SK-N-SH (cell line): Measurements from ENCODE around the gene MEIS2. TPM values are rescaled to one million over a fixed set of nuclear protein-coding genes. Genes with fewer than 3 reads are reported as not detected.

Source experiments
- CTCF ChIA-PET: fragments of 300-600, 350-600 bp; formaldehyde crosslinking; extraction: SDS; loops from one replicate; lab custom pipeline; 2021; lab: Yijun Ruan, JAX
- POLR2A ChIA-PET: fragments of 350-600 bp; sonication (Branson Sonifier 250); formaldehyde crosslinking; extraction: SDS; loops from one replicate; lab custom pipeline; 2020; ENCODE audit warnings: antibody characterized with exemption, inconsistent platforms; lab: Yijun Ruan, JAX
- DNase-seq: peaks from one replicate; pipeline ENCODE4 v3.0.0; 2012
- H2AFZ ChIP-seq: fragments of 200-600 bp; sonication (generic); 2 replicates; pipeline ENCODE4 v1.8.1; 2016; ENCODE audit warnings: antibody characterized with exemption, mild to moderate bottlenecking, low read depth
- H3F3A ChIP-seq: fragments of 200-600 bp; sonication (generic); replicated peaks from 2 replicates; pipeline ENCODE3; 2016; ENCODE audit warnings: antibody characterized with exemption, mild to moderate bottlenecking; ENCODE audit not compliant: insufficient read depth
- H3K27ac ChIP-seq, 2 experiments: fragments of 200-500 bp in 1 of 2; fragments of 200-600 bp in 1 of 2; sonication (Bioruptor generic) in 1 of 2; sonication (generic), shearing (Covaris generic) in 1 of 2; 2 replicates each; pipeline versions ENCODE4 v1.5.1 to v1.6.1; 2014 to 2016; ENCODE audit warnings: low read depth in 2 of 2, inconsistent platforms in 1 of 2, low read length in 1 of 2, mild to moderate bottlenecking in 1 of 2, mixed read lengths in 1 of 2
- H3K27me3 ChIP-seq: fragments of 200-600 bp; sonication (generic), shearing (Covaris generic); 2 replicates; pipeline ENCODE4 v1.6.1; 2016; ENCODE audit warnings: mixed run types; ENCODE audit not compliant: insufficient read depth
- H3K36me3 ChIP-seq, 2 experiments: fragments of 200-500 bp in 1 of 2; fragments of 200-600 bp in 1 of 2; sonication (Bioruptor generic) in 1 of 2; sonication (generic) in 1 of 2; replicated peaks in 1 of 2; 2 replicates each; pipeline versions ENCODE3 to v1.5.1; 2014 to 2016; ENCODE audit warnings: low read length in 1 of 2, mild to moderate bottlenecking in 1 of 2; ENCODE audit not compliant: insufficient read depth in 2 of 2, control insufficient read depth in 1 of 2
- H3K4me1 ChIP-seq, 2 experiments: fragments of 200-500 bp in 1 of 2; fragments of 200-600 bp in 1 of 2; sonication (Bioruptor generic) in 1 of 2; sonication (generic), shearing (Covaris generic) in 1 of 2; 2 replicates each; pipeline versions ENCODE4 v1.5.1 to v1.6.1; 2014 to 2016; ENCODE audit warnings: low read depth in 1 of 2, low read length in 1 of 2, mixed run types in 1 of 2; ENCODE audit not compliant: insufficient read depth in 2 of 2, control insufficient read depth in 1 of 2
- H3K4me2 ChIP-seq: fragments of 200-600 bp; sonication (generic), shearing (Covaris generic); 2 replicates; pipeline ENCODE4 v1.6.1; 2017; ENCODE audit warnings: mixed run types
- H3K4me3 ChIP-seq, 2 experiments: fragments of 200-500 bp in 1 of 2; fragments of 200-600 bp in 1 of 2; sonication (Bioruptor generic) in 1 of 2; sonication (generic), shearing (Covaris generic) in 1 of 2; 2 replicates each; pipeline versions ENCODE4 v1.5.1 to v1.8.1; 2014 to 2016; ENCODE audit warnings: low read depth in 2 of 2, inconsistent platforms in 1 of 2, low read length in 1 of 2, mild to moderate bottlenecking in 1 of 2, mixed read lengths in 1 of 2, moderate library complexity in 1 of 2
- H3K79me2 ChIP-seq: fragments of 200-600 bp; sonication (generic); 2 replicates; pipeline ENCODE4 v1.8.1; 2017; ENCODE audit warnings: mild to moderate bottlenecking; ENCODE audit not compliant: insufficient read depth
- H3K9ac ChIP-seq: fragments of 200-600 bp; sonication (generic); 2 replicates; pipeline ENCODE4 v1.6.1; 2017; ENCODE audit warnings: mixed run types
- H3K9me2 ChIP-seq: fragments of 200-600 bp; sonication (generic); 2 replicates; pipeline ENCODE4 v1.6.1; 2017; ENCODE audit warnings: mixed run types
- H3K9me3 ChIP-seq: fragments of 200-600 bp; sonication (generic); 2 replicates; pipeline ENCODE4 v1.6.1; 2017; ENCODE audit warnings: mixed run types, mild to moderate bottlenecking, moderate library complexity
- H4K20me1 ChIP-seq: fragments of 200-600 bp; sonication (generic); 2 replicates; pipeline ENCODE4 v1.6.1; 2017; ENCODE audit warnings: mild to moderate bottlenecking, mixed run types; ENCODE audit not compliant: insufficient read depth
- FOSL2 ChIP-seq: IDR thresholded peaks from 2 replicates; pipeline ENCODE4 v1.4.0; 2012; ENCODE audit warnings: low read depth, mild to moderate bottlenecking, moderate library complexity, borderline replicate concordance
- FOXM1 ChIP-seq: IDR thresholded peaks from 2 replicates; pipeline ENCODE4 v1.4.0; 2012; ENCODE audit warnings: low read depth, mild to moderate bottlenecking
- GATA2 ChIP-seq: sonication (generic); formaldehyde crosslinking; IDR thresholded peaks from 2 replicates; pipeline ENCODE4 v1.5.0; 2020; ENCODE audit warnings: mild to moderate bottlenecking, missing genetic modification reagents
- JUND ChIP-seq: IDR thresholded peaks from 2 replicates; pipeline ENCODE4 v1.4.0; 2012
- MXI1 ChIP-seq: IDR thresholded peaks from 2 replicates; pipeline ENCODE4 v1.6.1; 2012; ENCODE audit warnings: mild to moderate bottlenecking, low read depth, low read length, improper control_type of control experiment
- NFIC ChIP-seq: IDR thresholded peaks from 2 replicates; pipeline ENCODE4 v1.4.0; 2012; ENCODE audit warnings: borderline replicate concordance
- NRF1 ChIP-seq: IDR thresholded peaks from 2 replicates; pipeline ENCODE4 v1.6.1; 2012; ENCODE audit warnings: low read depth, mild to moderate bottlenecking, low read length
- POLR2AphosphoS5 ChIP-seq: IDR thresholded peaks from 2 replicates; pipeline ENCODE4 v1.6.1; 2012; ENCODE audit warnings: low read depth, low read length
- RFX5 ChIP-seq: IDR thresholded peaks from 2 replicates; pipeline ENCODE4 v1.6.1; 2012; ENCODE audit warnings: mild to moderate bottlenecking, improper control_type of control experiment, low read length
- RXRA ChIP-seq: IDR thresholded peaks from 2 replicates; pipeline ENCODE4 v1.4.0; 2012; ENCODE audit warnings: low read depth, mild to moderate bottlenecking, borderline replicate concordance
- SIN3A ChIP-seq: IDR thresholded peaks from 2 replicates; pipeline ENCODE4 v1.6.1; 2012; ENCODE audit warnings: low read depth, mild to moderate bottlenecking, low read length, moderate library complexity, borderline replicate concordance
- SMC3 ChIP-seq: IDR thresholded peaks from 2 replicates; pipeline ENCODE4 v1.6.1; 2012; ENCODE audit warnings: low read depth, low read length, improper control_type of control experiment
- TAF1 ChIP-seq: IDR thresholded peaks from 2 replicates; pipeline ENCODE4 v1.6.1; 2012; ENCODE audit warnings: low read depth, mild to moderate bottlenecking, low read length, moderate library complexity, borderline replicate concordance
- TEAD4 ChIP-seq: IDR thresholded peaks from 2 replicates; pipeline ENCODE4 v1.4.0; 2012; ENCODE audit warnings: mild to moderate bottlenecking, borderline replicate concordance; ENCODE audit not compliant: insufficient read depth
- YY1 ChIP-seq: IDR thresholded peaks from 2 replicates; pipeline ENCODE4 v1.4.0; 2012; ENCODE audit warnings: low read depth, mild to moderate bottlenecking
- polyA plus RNA-seq, 3 experiments: library from polyadenylated mRNA; depleted of rRNA; stranded (reverse); fragments of >200 nt; gene quantifications; 2 replicates each; pipeline ENCODE4 v1.2.3, GENCODE V29; 2012
- TF ChIP-seq, protein P1 (sequence below): fragments of 150-350 bp; IDR thresholded peaks from 2 replicates; pipeline ENCODE4 v1.6.1; 2016; ENCODE audit warnings: mild to moderate bottlenecking, low read depth, low read length
- TF ChIP-seq, protein P2 (sequence below): IDR thresholded peaks from 2 replicates; pipeline ENCODE4; 2012
- TF ChIP-seq, protein P3 (sequence below): IDR thresholded peaks from 2 replicates; pipeline ENCODE4 v1.4.0; 2012; ENCODE audit warnings: low read depth, borderline replicate concordance
- TF ChIP-seq, protein P4 (sequence below): fragments of 150-350 bp; IDR thresholded peaks from 2 replicates; pipeline ENCODE4 v1.6.1; 2017; ENCODE audit warnings: antibody characterized with exemption, low read length, low read depth, borderline replicate concordance
- TF ChIP-seq, protein P5 (sequence below): IDR thresholded peaks from 2 replicates; pipeline ENCODE4 v1.6.1; 2012; ENCODE audit warnings: mild to moderate bottlenecking, low read depth, low read length, moderate library complexity

Gene MEIS2
- polyA plus RNA-seq, 1 of the 3 experiments (the other 2 are of a cell fraction): 146 TPM

DNA sequence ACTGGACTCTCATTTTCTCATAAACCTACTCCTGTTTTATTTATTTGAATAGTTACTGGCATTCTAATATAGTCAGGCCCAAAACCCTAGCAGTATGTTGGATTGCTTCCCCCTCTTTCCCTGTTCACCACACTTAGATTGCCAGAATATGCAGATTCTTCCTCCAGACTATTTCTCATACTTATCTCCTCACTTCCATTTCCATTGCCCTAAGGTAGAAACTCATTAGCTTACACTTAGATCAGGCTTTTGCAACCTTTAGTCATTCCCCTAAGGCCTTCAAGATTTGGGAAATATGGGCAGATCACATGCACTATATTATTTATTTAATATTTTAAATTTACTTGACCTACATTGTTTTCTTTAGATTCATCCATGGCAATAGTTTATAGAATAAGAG is 98.9 kb downstream of the MEIS2 start:
- H4K20me1 ChIP-seq: peaks cover 18% of the 10 kb centered on the region; the same call in 1 of the 2 replicates
- no peaks in the 10 kb centered on the region for H3K27me3 ChIP-seq
- H2AFZ ChIP-seq: no peak overlapping the region
- H3F3A ChIP-seq: peaks cover 3% of the 10 kb centered on the region
- no peak for TF ChIP-seq FOSL2
- no peak for TF ChIP-seq TEAD4
- TF ChIP-seq POLR2AphosphoS5: no peak
- no peak for TF ChIP-seq SIN3A
- no peak for TF ChIP-seq RXRA
- no peak for TF ChIP-seq MXI1
- TF ChIP-seq JUND: no peak
- TF ChIP-seq YY1: no peak
- TF ChIP-seq, protein P1, sequence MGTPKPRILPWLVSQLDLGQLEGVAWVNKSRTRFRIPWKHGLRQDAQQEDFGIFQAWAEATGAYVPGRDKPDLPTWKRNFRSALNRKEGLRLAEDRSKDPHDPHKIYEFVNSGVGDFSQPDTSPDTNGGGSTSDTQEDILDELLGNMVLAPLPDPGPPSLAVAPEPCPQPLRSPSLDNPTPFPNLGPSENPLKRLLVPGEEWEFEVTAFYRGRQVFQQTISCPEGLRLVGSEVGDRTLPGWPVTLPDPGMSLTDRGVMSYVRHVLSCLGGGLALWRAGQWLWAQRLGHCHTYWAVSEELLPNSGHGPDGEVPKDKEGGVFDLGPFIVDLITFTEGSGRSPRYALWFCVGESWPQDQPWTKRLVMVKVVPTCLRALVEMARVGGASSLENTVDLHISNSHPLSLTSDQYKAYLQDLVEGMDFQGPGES: no peak
- TF ChIP-seq SMC3: no peak
- TF ChIP-seq GATA2 (CRISPR knock-in tag): no peak
- TF ChIP-seq, protein P2, sequence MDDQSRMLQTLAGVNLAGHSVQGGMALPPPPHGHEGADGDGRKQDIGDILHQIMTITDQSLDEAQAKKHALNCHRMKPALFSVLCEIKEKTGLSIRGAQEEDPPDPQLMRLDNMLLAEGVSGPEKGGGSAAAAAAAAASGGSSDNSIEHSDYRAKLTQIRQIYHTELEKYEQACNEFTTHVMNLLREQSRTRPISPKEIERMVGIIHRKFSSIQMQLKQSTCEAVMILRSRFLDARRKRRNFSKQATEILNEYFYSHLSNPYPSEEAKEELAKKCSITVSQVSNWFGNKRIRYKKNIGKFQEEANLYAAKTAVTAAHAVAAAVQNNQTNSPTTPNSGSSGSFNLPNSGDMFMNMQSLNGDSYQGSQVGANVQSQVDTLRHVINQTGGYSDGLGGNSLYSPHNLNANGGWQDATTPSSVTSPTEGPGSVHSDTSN: no peak
- TF ChIP-seq TAF1: no peak
- TF ChIP-seq, protein P3, sequence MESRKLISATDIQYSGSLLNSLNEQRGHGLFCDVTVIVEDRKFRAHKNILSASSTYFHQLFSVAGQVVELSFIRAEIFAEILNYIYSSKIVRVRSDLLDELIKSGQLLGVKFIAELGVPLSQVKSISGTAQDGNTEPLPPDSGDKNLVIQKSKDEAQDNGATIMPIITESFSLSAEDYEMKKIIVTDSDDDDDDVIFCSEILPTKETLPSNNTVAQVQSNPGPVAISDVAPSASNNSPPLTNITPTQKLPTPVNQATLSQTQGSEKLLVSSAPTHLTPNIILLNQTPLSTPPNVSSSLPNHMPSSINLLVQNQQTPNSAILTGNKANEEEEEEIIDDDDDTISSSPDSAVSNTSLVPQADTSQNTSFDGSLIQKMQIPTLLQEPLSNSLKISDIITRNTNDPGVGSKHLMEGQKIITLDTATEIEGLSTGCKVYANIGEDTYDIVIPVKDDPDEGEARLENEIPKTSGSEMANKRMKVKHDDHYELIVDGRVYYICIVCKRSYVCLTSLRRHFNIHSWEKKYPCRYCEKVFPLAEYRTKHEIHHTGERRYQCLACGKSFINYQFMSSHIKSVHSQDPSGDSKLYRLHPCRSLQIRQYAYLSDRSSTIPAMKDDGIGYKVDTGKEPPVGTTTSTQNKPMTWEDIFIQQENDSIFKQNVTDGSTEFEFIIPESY: no peak
- no peak for TF ChIP-seq NFIC
- TF ChIP-seq NRF1: no peak
- TF ChIP-seq, protein P4, sequence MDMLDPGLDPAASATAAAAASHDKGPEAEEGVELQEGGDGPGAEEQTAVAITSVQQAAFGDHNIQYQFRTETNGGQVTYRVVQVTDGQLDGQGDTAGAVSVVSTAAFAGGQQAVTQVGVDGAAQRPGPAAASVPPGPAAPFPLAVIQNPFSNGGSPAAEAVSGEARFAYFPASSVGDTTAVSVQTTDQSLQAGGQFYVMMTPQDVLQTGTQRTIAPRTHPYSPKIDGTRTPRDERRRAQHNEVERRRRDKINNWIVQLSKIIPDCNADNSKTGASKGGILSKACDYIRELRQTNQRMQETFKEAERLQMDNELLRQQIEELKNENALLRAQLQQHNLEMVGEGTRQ: no peak
- TF ChIP-seq, protein P5, sequence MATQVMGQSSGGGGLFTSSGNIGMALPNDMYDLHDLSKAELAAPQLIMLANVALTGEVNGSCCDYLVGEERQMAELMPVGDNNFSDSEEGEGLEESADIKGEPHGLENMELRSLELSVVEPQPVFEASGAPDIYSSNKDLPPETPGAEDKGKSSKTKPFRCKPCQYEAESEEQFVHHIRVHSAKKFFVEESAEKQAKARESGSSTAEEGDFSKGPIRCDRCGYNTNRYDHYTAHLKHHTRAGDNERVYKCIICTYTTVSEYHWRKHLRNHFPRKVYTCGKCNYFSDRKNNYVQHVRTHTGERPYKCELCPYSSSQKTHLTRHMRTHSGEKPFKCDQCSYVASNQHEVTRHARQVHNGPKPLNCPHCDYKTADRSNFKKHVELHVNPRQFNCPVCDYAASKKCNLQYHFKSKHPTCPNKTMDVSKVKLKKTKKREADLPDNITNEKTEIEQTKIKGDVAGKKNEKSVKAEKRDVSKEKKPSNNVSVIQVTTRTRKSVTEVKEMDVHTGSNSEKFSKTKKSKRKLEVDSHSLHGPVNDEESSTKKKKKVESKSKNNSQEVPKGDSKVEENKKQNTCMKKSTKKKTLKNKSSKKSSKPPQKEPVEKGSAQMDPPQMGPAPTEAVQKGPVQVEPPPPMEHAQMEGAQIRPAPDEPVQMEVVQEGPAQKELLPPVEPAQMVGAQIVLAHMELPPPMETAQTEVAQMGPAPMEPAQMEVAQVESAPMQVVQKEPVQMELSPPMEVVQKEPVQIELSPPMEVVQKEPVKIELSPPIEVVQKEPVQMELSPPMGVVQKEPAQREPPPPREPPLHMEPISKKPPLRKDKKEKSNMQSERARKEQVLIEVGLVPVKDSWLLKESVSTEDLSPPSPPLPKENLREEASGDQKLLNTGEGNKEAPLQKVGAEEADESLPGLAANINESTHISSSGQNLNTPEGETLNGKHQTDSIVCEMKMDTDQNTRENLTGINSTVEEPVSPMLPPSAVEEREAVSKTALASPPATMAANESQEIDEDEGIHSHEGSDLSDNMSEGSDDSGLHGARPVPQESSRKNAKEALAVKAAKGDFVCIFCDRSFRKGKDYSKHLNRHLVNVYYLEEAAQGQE: no peak
- no peak for TF ChIP-seq FOXM1
- TF ChIP-seq RFX5: no peak
- peak overlapping the region in 1 of 2 experiments; percentile 30; a peak in 2 of 4 replicates for H3K27ac ChIP-seq
- ChIA-PET POLR2A (no interaction called here), CTCF (no interaction called here)
- H3K4me1 ChIP-seq: peaks cover 0 to 12% of the 10 kb centered on the region in 2 experiments; a peak in 2 of 4 replicates
- no peaks in the 10 kb centered on the region for H3K9me2 ChIP-seq
- no peaks in the 10 kb centered on the region for H3K9me3 ChIP-seq
- H3K79me2 ChIP-seq: peaks cover 66% of the 10 kb centered on the region
- H3K4me2 ChIP-seq: no peak overlapping the region
- no peak overlapping the region for H3K4me3 ChIP-seq
- H3K36me3 ChIP-seq: peaks cover 48 to 79% of the 10 kb centered on the region in 2 experiments
- H3K9ac ChIP-seq: no peak overlapping the region
- DNase-seq: no peak
